CD4-positive, alpha-beta T cell treated with Interleukin-4 for 1 hour (primary cell): ENCODE data around the gene COL27A1.

ENCODE experiments used
- DNase-seq, 2 donors: peaks; one replicate each; pipeline ENCODE4 v3.0.0-alpha.2; 2020 to 2022

COL27A1 gene

GRCh38 chr9:114276908-114277821 is 121.8 kb downstream of the COL27A1 start:
- DNase-seq: no peak

- no peak for DNase-seq
Observed at GRCh38 chr9:114278356-114278755, 123.0 kb downstream of the COL27A1 start.

- DNase-seq: no peak
Observed at GRCh38 chr9:114278881-114279570, 123.7 kb downstream of the COL27A1 start.

GRCh38 chr9:114279693-114280092 is 124.4 kb downstream of the COL27A1 start:
- no peak for DNase-seq

- DNase-seq: no peak
Observed at GRCh38 chr9:114280636-114281472, 125.5 kb downstream of the COL27A1 start.

- no peak for DNase-seq
Observed at GRCh38 chr9:114281473-114282103, 126.3 kb downstream of the COL27A1 start.

GRCh38 chr9:114282104-114282485 is 126.8 kb downstream of the COL27A1 start:
- DNase-seq: no peak

GRCh38 chr9:114282507-114282906 is 127.2 kb downstream of the COL27A1 start:
- no peak for DNase-seq

- peak in 1 of 2 donors; percentile 6 for DNase-seq
Observed at GRCh38 chr9:114282926-114283325, 127.6 kb downstream of the COL27A1 start.

GRCh38 chr9:114283551-114284111 is 128.3 kb downstream of the COL27A1 start:
- no peak for DNase-seq

- DNase-seq: no peak
Observed at GRCh38 chr9:114284316-114285060, 129.2 kb downstream of the COL27A1 start.

- no peak for DNase-seq
Observed at GRCh38 chr9:114285166-114285867, 130.0 kb downstream of the COL27A1 start.

- DNase-seq: no peak
Observed at GRCh38 chr9:114286146-114286679, 130.9 kb downstream of the COL27A1 start.

GRCh38 chr9:114287001-114287762 is 131.8 kb downstream of the COL27A1 start:
- no peak for DNase-seq

GRCh38 chr9:114287763-114288192 is 132.4 kb downstream of the COL27A1 start:
- no peak for DNase-seq

GRCh38 chr9:114288193-114289091 is 133.1 kb downstream of the COL27A1 start:
- DNase-seq: peak in 1 of 2 donors; percentile 9

- DNase-seq: peak in 1 of 2 donors; percentile 3
Observed at GRCh38 chr9:114289106-114289505, 133.8 kb downstream of the COL27A1 start.
